Ascending aorta (tissue), 2 donors: Measurements from ENCODE around the gene DERL3. TPM values are rescaled to one million over a fixed set of nuclear protein-coding genes. Genes with fewer than 3 reads are reported as not detected.

Source experiments
- DNase-seq, 2 donors: peaks; one replicate each; pipeline ENCODE4 v3.0.0-alpha.2; 2019; ENCODE audit warnings: low spot score in 2 of 2
- H3K27ac ChIP-seq, 2 donors: fragments of 200-600 bp; sonication (generic); one replicate each; pipeline ENCODE4 v1.5.1; 2016 to 2017; ENCODE audit warnings: mild to moderate bottlenecking in 1 of 2
- H3K27me3 ChIP-seq: fragments of 200-600 bp; sonication (generic); one replicate; pipeline ENCODE4 v1.5.1; 2017
- H3K36me3 ChIP-seq, 2 donors: fragments of 200-600 bp; sonication (generic); one replicate each; pipeline ENCODE4 v1.5.1; 2016
- H3K4me1 ChIP-seq, 2 donors: fragments of 200-600 bp; sonication (generic); one replicate each; pipeline ENCODE4 v1.5.1; 2016 to 2017; ENCODE audit warnings: mild to moderate bottlenecking in 1 of 2
- H3K4me3 ChIP-seq, 2 donors: fragments of 200-600 bp; sonication (generic); one replicate each; pipeline ENCODE4 v1.5.1; 2016 to 2017; ENCODE audit warnings: mild to moderate bottlenecking in 1 of 2
- H3K9me3 ChIP-seq, 2 donors: fragments of 200-600 bp; sonication (generic); one replicate each; pipeline ENCODE4 v1.5.1; 2016
- CTCF ChIP-seq, 3 experiments: fragments of 200-600 bp in 2 of 3; fragments of 450-650 bp in 1 of 3; sonication (generic) in 2 of 3; IDR thresholded peaks; one replicate each; pipeline ENCODE4 v1.5.1; 2016 to 2019; ENCODE audit warnings: antibody characterized with exemption in 3 of 3, mild to moderate bottlenecking in 1 of 3, moderate library complexity in 1 of 3
- intact Hi-C: fragments of 100-400 bp; cut with DNase I; formaldehyde crosslinking; loops from one replicate; pipeline ENCODE4 v1.15.1; 2023
- total RNA-seq: library from RNA; depleted of rRNA; stranded (reverse); fragments of >200 nt; gene quantifications from one replicate; pipeline ENCODE4 v1.1.0, GENCODE V29; 2016

The DERL3 gene
- 7.5 TPM for total RNA-seq

DNA sequence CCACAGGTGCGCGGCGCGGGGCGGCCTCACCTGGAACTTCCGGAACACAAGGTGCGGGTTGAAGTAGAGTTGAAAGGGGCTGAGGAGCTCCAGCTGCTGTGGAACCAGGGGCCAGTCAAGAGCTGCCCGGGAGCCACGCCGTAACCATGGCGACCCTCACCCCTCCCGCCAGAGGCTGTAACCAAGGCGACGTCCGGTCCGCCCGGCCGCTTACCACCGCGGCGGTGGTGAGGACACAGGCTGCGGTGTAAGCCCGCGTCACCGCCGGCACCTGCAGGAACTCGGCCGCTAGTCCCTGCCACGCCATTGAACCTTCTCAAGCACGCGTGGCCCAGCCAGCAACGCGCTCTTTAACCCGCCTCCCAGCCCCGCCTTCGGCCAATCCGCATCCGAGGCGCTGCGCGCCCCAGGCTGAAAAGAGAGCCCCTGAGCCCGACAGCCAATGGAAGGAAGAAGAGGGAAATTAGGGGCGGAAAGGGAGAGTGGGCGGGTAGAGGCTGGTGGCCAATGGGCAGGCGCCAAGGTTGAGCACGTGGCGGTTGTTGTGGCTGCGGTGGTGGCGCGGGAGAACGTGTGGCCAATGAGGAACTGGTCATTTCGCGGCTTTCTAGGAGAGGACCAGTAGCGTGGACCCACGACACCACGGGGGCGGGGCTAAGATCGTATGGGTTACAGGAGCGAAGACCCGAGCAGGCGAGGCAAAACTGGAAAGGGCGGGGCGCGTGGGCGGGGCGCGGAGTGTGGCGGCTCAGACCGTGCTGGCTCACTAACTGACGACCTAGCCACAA lies at the start of gene DERL3:
Gene DERL3 (minus strand): TSS at position 326 of the 788 bp plus-strand sequence. CDS start 19 bp downstream, at position 307.
- Histone ChIP-seq H3K27ac (peak within 1 kb of the TSS; percentile 4 to 28), H3K4me1 (peaks cover 26 to 32% of the 10 kb centered on the region in 2 donors), H3K9me3 (no peaks in the 10 kb centered on the region), H3K27me3 (no peaks in the 10 kb centered on the region), H3K36me3 (peaks cover 3 to 5% of the 10 kb centered on the region in 2 donors), H3K4me3 (peak within 1 kb of the TSS; percentile 42 to 70)
- no peak for TF ChIP-seq CTCF (IDR thresholded peaks at IDR 0.05)
- peak; percentile 99 for DNase-seq
- intact Hi-C loops: loop anchor here (1.0 to 5.0 kb wide), 3 partner anchors 53 to 122 kb away; partner anchors contain the start of gene SMARCB1

DNA sequence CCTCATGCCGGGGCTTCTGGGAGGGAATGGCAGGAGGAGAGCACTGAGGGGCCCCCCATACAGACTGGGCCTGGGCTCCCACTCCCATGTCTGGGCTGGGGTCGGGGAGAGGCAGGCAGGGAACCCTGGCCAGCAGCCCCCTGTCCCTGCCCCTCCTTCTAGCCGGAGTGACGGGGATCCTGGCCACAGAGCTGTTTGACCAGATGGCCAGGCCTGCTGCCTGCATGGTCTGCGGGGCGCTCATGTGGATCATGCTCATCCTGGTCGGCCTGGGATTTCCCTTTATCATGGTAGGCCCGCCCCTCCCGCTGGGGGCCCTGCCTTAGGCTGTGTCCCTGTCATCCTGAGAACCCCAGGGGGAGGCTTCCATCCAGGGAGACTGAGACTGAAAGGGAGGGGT lies 45.3 kb upstream of the DERL3 start:
- Histone ChIP-seq H3K4me1 (peaks cover 0 to 4% of the 10 kb centered on the region in 2 donors), H3K27me3 (no peaks in the 10 kb centered on the region), H3K4me3 (no peak overlapping the region), H3K9me3 (no peaks in the 10 kb centered on the region), H3K27ac (no peak overlapping the region), H3K36me3 (peaks cover 4 to 6% of the 10 kb centered on the region in 2 donors)
- TF ChIP-seq CTCF (IDR thresholded peaks at IDR 0.05): no peak
- intact Hi-C loops: no loop called here
- DNase-seq: no peak

DNA sequence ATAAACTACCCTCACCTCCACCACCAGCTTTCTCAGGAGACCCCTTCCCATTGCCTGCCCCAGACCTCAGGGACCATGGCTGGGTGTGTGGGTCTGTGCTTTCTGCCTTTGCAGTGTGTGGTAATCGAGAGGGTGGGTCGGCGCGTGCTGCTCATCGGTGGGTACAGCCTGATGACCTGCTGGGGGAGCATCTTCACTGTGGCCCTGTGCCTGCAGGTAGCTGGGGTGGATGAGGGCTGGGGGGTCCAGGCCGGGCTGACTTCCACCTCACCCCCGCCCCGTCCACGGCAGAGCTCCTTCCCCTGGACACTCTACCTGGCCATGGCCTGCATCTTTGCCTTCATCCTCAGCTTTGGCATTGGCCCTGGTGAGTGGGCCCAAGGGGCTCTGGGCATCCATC lies 44.9 kb upstream of the DERL3 start:
- TF ChIP-seq CTCF (IDR thresholded peaks at IDR 0.05): no peak
- no peaks in the 10 kb centered on the region for H3K27me3 ChIP-seq
- intact Hi-C loops: no loop called here
- H3K27ac ChIP-seq: no peak overlapping the region
- DNase-seq: no peak
- no peak overlapping the region for H3K4me3 ChIP-seq
- peaks cover 0 to 3% of the 10 kb centered on the region in 2 donors for H3K4me1 ChIP-seq
- H3K36me3 ChIP-seq: peaks cover 4 to 6% of the 10 kb centered on the region in 2 donors
- no peaks in the 10 kb centered on the region for H3K9me3 ChIP-seq

DNA sequence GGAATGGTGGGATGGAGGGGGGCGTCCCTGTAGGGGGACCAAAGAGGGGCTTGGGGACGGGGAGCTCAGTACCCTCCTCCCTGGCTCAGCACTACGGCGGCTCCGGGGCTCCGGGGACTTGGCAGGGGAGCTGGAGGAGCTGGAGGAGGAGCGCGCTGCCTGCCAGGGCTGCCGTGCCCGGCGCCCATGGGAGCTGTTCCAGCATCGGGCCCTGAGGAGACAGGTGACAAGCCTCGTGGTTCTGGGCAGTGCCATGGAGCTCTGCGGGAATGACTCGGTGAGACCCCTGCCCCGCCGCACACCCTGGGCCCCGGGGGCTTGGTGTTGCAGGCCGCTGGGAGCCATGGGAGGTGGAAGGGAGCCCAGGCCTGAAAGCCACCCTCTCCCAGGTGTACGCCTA lies 43.6 kb upstream of the DERL3 start:
- H3K36me3 ChIP-seq: peaks cover 10 to 12% of the 10 kb centered on the region in 2 donors
- intact Hi-C loops: no loop called here
- TF ChIP-seq CTCF (IDR thresholded peaks at IDR 0.05): no peak

GRCh38 chr22:23878219-23878618 lies 39.4 kb upstream of the DERL3 start:
- no peak overlapping the region for H3K4me3 ChIP-seq
- no peaks in the 10 kb centered on the region for H3K4me1 ChIP-seq
- DNase-seq: no peak
- intact Hi-C loops: no loop called here
- no peaks in the 10 kb centered on the region for H3K9me3 ChIP-seq
- TF ChIP-seq CTCF (IDR thresholded peaks at IDR 0.05): no peak
- H3K27me3 ChIP-seq: no peaks in the 10 kb centered on the region
- H3K36me3 ChIP-seq: peaks cover 17 to 25% of the 10 kb centered on the region in 2 donors
- no peak overlapping the region for H3K27ac ChIP-seq

More for the DNA sequence above, 43.6 kb upstream of the DERL3 start:
- H3K4me3 ChIP-seq: no peak overlapping the region
- no peaks in the 10 kb centered on the region for H3K9me3 ChIP-seq
- H3K4me1 ChIP-seq: no peaks in the 10 kb centered on the region
- H3K27ac ChIP-seq: no peak overlapping the region
- H3K27me3 ChIP-seq: no peaks in the 10 kb centered on the region
- DNase-seq: no peak
